AG04450 (cell line): ENCODE results near the gene PLP2. TPM values are rescaled to one million over a fixed set of nuclear protein-coding genes. Genes with fewer than 3 reads are reported as not detected.

Experiments
- CTCF ChIA-PET: fragments of 300-600, 350-600 bp; formaldehyde crosslinking; extraction: SDS; loops from one replicate; lab custom pipeline; 2022; ENCODE audit warnings: antibody characterized with exemption, inconsistent platforms; lab: Charles Lee
- POLR2A ChIA-PET: fragments of 350-600 bp; formaldehyde crosslinking; extraction: SDS; loops from one replicate; lab custom pipeline; 2021; ENCODE audit warnings: antibody characterized with exemption, inconsistent platforms; lab: Yijun Ruan, JAX
- DNase-seq: peaks from one replicate; pipeline ENCODE4 v3.0.0-alpha.2; 2011; ENCODE audit warnings: low read depth, low spot score
- H3K27ac ChIP-seq: one replicate; pipeline ENCODE4 v1.5.1; 2012; ENCODE audit warnings: low read depth, low read length, control low read depth
- H3K27me3 ChIP-seq: one replicate; pipeline ENCODE4 v1.6.0; 2012; ENCODE audit warnings: low read length; ENCODE audit not compliant: control insufficient read depth, insufficient read depth
- H3K4me3 ChIP-seq: 2 replicates; pipeline ENCODE4 v1.5.1; 2011; ENCODE audit warnings: mild to moderate bottlenecking, low read depth, low read length, control low read depth
- H3K9me3 ChIP-seq: 2 replicates; pipeline ENCODE4 v1.5.1; 2012; ENCODE audit warnings: low read length; ENCODE audit not compliant: control insufficient read depth, insufficient read depth
- CTCF ChIP-seq: IDR thresholded peaks from 2 replicates; pipeline ENCODE4 v1.5.1; 2011; ENCODE audit warnings: low read depth, low read length, control low read depth, inconsistent platforms
- polyA plus RNA-seq: library from polyadenylated mRNA; depleted of rRNA; stranded (reverse); fragments of >200 nt; gene quantifications from 2 replicates; pipeline ENCODE4 v1.2.3, GENCODE V29; 2011

PLP2 gene
- polyA plus RNA-seq, 1 experiment: 66.7 TPM

GRCh38 chrX:49209434-49210251 lies 37.9 kb downstream of the PLP2 start:
- no peak for TF ChIP-seq CTCF
- ChIA-PET POLR2A (no interaction called here), CTCF (no interaction called here)
- H3K27ac ChIP-seq: no peak overlapping the region
- no peak for DNase-seq
- peak overlapping the region; percentile 10; the same call in 1 of the 2 replicates for H3K4me3 ChIP-seq
- no peaks in the 10 kb centered on the region for H3K9me3 ChIP-seq
- H3K27me3 ChIP-seq: peaks cover 7% of the 10 kb centered on the region

- TF ChIP-seq CTCF: no peak
- no peak for DNase-seq
- no peak overlapping the region for H3K4me3 ChIP-seq
- H3K9me3 ChIP-seq: no peaks in the 10 kb centered on the region
- ChIA-PET CTCF (no interaction called here), POLR2A (no interaction called here)
- no peak overlapping the region for H3K27ac ChIP-seq
- peaks cover 7% of the 10 kb centered on the region for H3K27me3 ChIP-seq
Observed at GRCh38 chrX:49210406-49210805, 38.7 kb downstream of the PLP2 start.

- Histone ChIP-seq H3K4me3 (no peak overlapping the region), H3K27ac (no peak overlapping the region), H3K9me3 (no peaks in the 10 kb centered on the region), H3K27me3 (peaks cover 7% of the 10 kb centered on the region)
- no peak for TF ChIP-seq CTCF
- POLR2A ChIA-PET: no interaction called here
- DNase-seq: no peak
- CTCF ChIA-PET: no interaction called here
Observed at GRCh38 chrX:49211074-49211473, 39.4 kb downstream of the PLP2 start.

GRCh38 chrX:49212209-49212608 lies 40.5 kb downstream of the PLP2 start:
- no peak overlapping the region for H3K27ac ChIP-seq
- H3K9me3 ChIP-seq: no peaks in the 10 kb centered on the region
- no peak overlapping the region for H3K4me3 ChIP-seq
- no peak for TF ChIP-seq CTCF
- ChIA-PET CTCF (no interaction called here), POLR2A (no interaction called here)
- H3K27me3 ChIP-seq: peaks cover 7% of the 10 kb centered on the region
- DNase-seq: no peak

- POLR2A ChIA-PET: no interaction called here
- Histone ChIP-seq H3K9me3 (no peaks in the 10 kb centered on the region), H3K4me3 (no peak overlapping the region), H3K27me3 (peaks cover 7% of the 10 kb centered on the region), H3K27ac (no peak overlapping the region)
- no peak for DNase-seq
- TF ChIP-seq CTCF: no peak
- CTCF ChIA-PET: no interaction called here
Observed at GRCh38 chrX:49212861-49213260, 41.2 kb downstream of the PLP2 start.
